Measurements from ENCODE around the gene GRIK2. TPM values are rescaled to one million over a fixed set of nuclear protein-coding genes. Genes with fewer than 3 reads are reported as not detected.

The GRIK2 gene
- total and polyA plus RNA-seq, 2 of the 4 experiments (the other 2 are of a cell fraction) = 8.2 to 15.2 TPM

DNA sequence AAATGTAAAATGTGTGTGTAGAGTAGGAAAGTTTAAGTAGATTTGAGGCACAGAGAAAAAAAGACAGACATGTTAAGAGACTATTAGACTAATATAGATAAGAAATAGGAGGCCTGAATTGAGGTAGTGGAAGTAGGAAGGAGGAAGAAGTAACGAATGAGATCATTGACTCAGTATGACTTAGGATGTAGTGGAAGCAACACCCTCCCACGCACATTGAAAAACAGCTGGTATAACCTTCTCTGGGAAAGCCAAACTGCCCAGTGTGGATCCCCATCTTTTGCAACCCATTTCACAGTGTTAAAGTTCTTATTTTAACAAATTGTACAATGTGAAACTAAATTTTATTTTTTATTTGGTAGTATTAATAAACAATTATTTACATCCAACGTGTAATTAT lies 89.1 kb downstream of the GRIK2 start:
- no peak overlapping the region for H2AK9ac ChIP-seq (replicated peaks; ENCODE audit: low read depth, low read length, poor library complexity)

More for the DNA sequence above, 89.1 kb downstream of the GRIK2 start:
- dilution Hi-C loops (cut with HindIII; ENCODE audit: low sequenced_read_pairs, unreplicated experiment) = no loop called here
- DNase-seq (peak; percentile 14), ATAC-seq (ENCODE audit: low read depth) (no peak)
- POLR2A ChIA-PET (ENCODE audit: unreplicated experiment) = no interaction called here
- no peak overlapping the region for H2BK20ac ChIP-seq (ENCODE audit: low read depth, low read length)
- CTCF ChIA-PET = no interaction called here
- H3K9me3 ChIP-seq (ENCODE audit: control insufficient read depth, insufficient read depth, low read length) = no peaks in the 10 kb centered on the region
- no peaks in the 10 kb centered on the region for H3K27me3 ChIP-seq (ENCODE audit: control insufficient read depth, insufficient read depth, low read length)
- intact Hi-C loops (cut with micrococcal nuclease) = no loop called here
- no peaks in the 10 kb centered on the region; the same call in 1 of the 2 replicates for H3K9me1 ChIP-seq (ENCODE audit: insufficient read depth, low read length)
- no peak overlapping the region for H3K23ac ChIP-seq (ENCODE audit: low read depth, low read length)
- H3K36me3 ChIP-seq (ENCODE audit: control insufficient read depth, insufficient read depth, low read length) = no peaks in the 10 kb centered on the region
- H4K20me1 ChIP-seq (ENCODE audit: insufficient read depth, low read length) = no peaks in the 10 kb centered on the region
- BruUV-seq (replicated peaks) = no TSS peak
- no peak overlapping the region for H3K27ac ChIP-seq (ENCODE audit: insufficient read depth, low read length)
- no peak overlapping the region for H4K91ac ChIP-seq (ENCODE audit: insufficient read depth, low read depth, low read length)
- no peak overlapping the region for H2BK120ac ChIP-seq (ENCODE audit: low read depth, low read length)
- H4K8ac ChIP-seq (ENCODE audit: low read depth in 2 of 2, low read length in 2 of 2) = no peak overlapping the region
- H3K14ac ChIP-seq (replicated peaks; ENCODE audit: low read depth, low read length) = no peak overlapping the region
- no peak overlapping the region for H3K56ac ChIP-seq (ENCODE audit: extremely low read depth, insufficient read depth, low read length)
- no peak overlapping the region for H2BK15ac ChIP-seq (ENCODE audit: low read depth, low read length)
- no peak overlapping the region for H2AK5ac ChIP-seq (ENCODE audit: low read depth, low read length)
- H2BK5ac ChIP-seq (ENCODE audit: low read depth, low read length, poor library complexity, severe bottlenecking) = no peak overlapping the region
- H2AFZ ChIP-seq (replicated peaks; ENCODE audit: low read length, poor library complexity) = no peak overlapping the region
- WGBS, 2 experiments (ENCODE audit: extremely low coverage in 2 of 2, insufficient read length in 1 of 2) = no CpG with 5 or more reads among the region's 3 CpGs
- in situ Hi-C loops (cut with MboI; ENCODE audit: low sequenced_read_pairs) = no loop called here
- no peaks in the 10 kb centered on the region; a peak in 1 of 4 replicates for H3K79me1 ChIP-seq (ENCODE audit: low read depth in 1 of 2, low read length in 2 of 2)
- no peak overlapping the region for H3K4me3 ChIP-seq (ENCODE audit: insufficient read depth, low read depth, low read length)
- no peaks in the 10 kb centered on the region; the same call in 1 of the 2 replicates for H3K4me1 ChIP-seq (ENCODE audit: control insufficient read depth, insufficient read depth, low read length)
- H3K18ac ChIP-seq (ENCODE audit: low read depth, low read length) = no peak overlapping the region; the same call in 1 of the 2 replicates
- TF ChIP-seq MXI1 (IDR thresholded peaks at IDR 0.05; ENCODE audit: borderline replicate concordance, low read depth, low read length) (no peak), RAD21 (IDR thresholded peaks at IDR 0.05; ENCODE audit: low read length) (no peak), RCOR1 (IDR thresholded peaks at IDR 0.05; ENCODE audit: insufficient replicate concordance, low read length) (no peak), MAFK (IDR thresholded peaks at IDR 0.05; ENCODE audit: low read depth, low read length) (no peak), POLR2A (IDR thresholded peaks at IDR 0.05; ENCODE audit: low read depth, low read length) (no peak), MAZ (IDR thresholded peaks at IDR 0.05; ENCODE audit: borderline replicate concordance, low read depth, low read length) (no peak), CHD1 (IDR thresholded peaks at IDR 0.05; ENCODE audit: low read depth, low read length) (no peak), CEBPB (IDR thresholded peaks at IDR 0.05; ENCODE audit: low read depth, low read length) (no peak), FOS (IDR thresholded peaks at IDR 0.05; ENCODE audit: low read depth, low read length) (no peak), BHLHE40 (IDR thresholded peaks at IDR 0.05; ENCODE audit: low read depth, low read length) (no peak), NFE2L2 (IDR thresholded peaks at IDR 0.05; ENCODE audit: low read depth, low read length) (no peak), RFX5 (IDR thresholded peaks at IDR 0.05; ENCODE audit: low read depth, low read length) (no peak), SMC3 (IDR thresholded peaks at IDR 0.05; ENCODE audit: low read depth, low read length) (no peak)
- TF ChIP-seq, protein P1, sequence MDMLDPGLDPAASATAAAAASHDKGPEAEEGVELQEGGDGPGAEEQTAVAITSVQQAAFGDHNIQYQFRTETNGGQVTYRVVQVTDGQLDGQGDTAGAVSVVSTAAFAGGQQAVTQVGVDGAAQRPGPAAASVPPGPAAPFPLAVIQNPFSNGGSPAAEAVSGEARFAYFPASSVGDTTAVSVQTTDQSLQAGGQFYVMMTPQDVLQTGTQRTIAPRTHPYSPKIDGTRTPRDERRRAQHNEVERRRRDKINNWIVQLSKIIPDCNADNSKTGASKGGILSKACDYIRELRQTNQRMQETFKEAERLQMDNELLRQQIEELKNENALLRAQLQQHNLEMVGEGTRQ (IDR thresholded peaks at IDR 0.05; ENCODE audit: low read depth, low read length) = no peak
- TF ChIP-seq, protein P2, sequence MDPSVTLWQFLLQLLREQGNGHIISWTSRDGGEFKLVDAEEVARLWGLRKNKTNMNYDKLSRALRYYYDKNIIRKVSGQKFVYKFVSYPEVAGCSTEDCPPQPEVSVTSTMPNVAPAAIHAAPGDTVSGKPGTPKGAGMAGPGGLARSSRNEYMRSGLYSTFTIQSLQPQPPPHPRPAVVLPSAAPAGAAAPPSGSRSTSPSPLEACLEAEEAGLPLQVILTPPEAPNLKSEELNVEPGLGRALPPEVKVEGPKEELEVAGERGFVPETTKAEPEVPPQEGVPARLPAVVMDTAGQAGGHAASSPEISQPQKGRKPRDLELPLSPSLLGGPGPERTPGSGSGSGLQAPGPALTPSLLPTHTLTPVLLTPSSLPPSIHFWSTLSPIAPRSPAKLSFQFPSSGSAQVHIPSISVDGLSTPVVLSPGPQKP (IDR thresholded peaks at IDR 0.05; ENCODE audit: borderline replicate concordance, low read depth, low read length) = no peak
- TF ChIP-seq, protein P3, sequence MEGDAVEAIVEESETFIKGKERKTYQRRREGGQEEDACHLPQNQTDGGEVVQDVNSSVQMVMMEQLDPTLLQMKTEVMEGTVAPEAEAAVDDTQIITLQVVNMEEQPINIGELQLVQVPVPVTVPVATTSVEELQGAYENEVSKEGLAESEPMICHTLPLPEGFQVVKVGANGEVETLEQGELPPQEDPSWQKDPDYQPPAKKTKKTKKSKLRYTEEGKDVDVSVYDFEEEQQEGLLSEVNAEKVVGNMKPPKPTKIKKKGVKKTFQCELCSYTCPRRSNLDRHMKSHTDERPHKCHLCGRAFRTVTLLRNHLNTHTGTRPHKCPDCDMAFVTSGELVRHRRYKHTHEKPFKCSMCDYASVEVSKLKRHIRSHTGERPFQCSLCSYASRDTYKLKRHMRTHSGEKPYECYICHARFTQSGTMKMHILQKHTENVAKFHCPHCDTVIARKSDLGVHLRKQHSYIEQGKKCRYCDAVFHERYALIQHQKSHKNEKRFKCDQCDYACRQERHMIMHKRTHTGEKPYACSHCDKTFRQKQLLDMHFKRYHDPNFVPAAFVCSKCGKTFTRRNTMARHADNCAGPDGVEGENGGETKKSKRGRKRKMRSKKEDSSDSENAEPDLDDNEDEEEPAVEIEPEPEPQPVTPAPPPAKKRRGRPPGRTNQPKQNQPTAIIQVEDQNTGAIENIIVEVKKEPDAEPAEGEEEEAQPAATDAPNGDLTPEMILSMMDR (conservative IDR thresholded peaks at IDR 0.05; ENCODE audit: low read depth, low read length) = no peak
- H3K4me2 ChIP-seq (ENCODE audit: low read depth, low read length) = no peak overlapping the region; the same call in 1 of the 2 replicates
- H3K4ac ChIP-seq (ENCODE audit: low read depth, low read length) = no peak overlapping the region
- no peak overlapping the region for H4K5ac ChIP-seq (ENCODE audit: low read depth, low read length)
- no peak overlapping the region for H3K9ac ChIP-seq (ENCODE audit: low read depth, low read length)

Data from IMR-90 (cell line).